ENCODE measurements around the gene AEBP2.

- TF ChIP-seq SMC3 (IDR thresholded peaks at IDR 0.05; ENCODE audit: low read depth, low read length) (no peak), RCOR1 (IDR thresholded peaks at IDR 0.05; ENCODE audit: insufficient replicate concordance, low read length) (no peak), POLR2A (IDR thresholded peaks at IDR 0.05; ENCODE audit: low read depth, low read length) (no peak), CTCF (conservative IDR thresholded peaks at IDR 0.05; ENCODE audit: low read depth, low read length) (no peak), CHD1 (IDR thresholded peaks at IDR 0.05; ENCODE audit: low read depth, low read length) (no peak), RAD21 (IDR thresholded peaks at IDR 0.05; ENCODE audit: low read length) (no peak), MXI1 (IDR thresholded peaks at IDR 0.05; ENCODE audit: borderline replicate concordance, low read depth, low read length) (no peak), RFX5 (IDR thresholded peaks at IDR 0.05; ENCODE audit: low read depth, low read length) (no peak), FOS (IDR thresholded peaks at IDR 0.05; ENCODE audit: low read depth, low read length) (no peak), USF2 (IDR thresholded peaks at IDR 0.05; ENCODE audit: low read depth, low read length) (no peak), CEBPB (IDR thresholded peaks at IDR 0.05; ENCODE audit: low read depth, low read length) (no peak), MAZ (IDR thresholded peaks at IDR 0.05; ENCODE audit: borderline replicate concordance, low read depth, low read length) (no peak), MAFK (IDR thresholded peaks at IDR 0.05; ENCODE audit: low read depth, low read length) (no peak)
These were observed 67.2 kb downstream of the AEBP2 start for GRCh38 chr12:19506497-19506896.

Measured in IMR-90 (cell line).